NCI-H748 (cell line): ENCODE results near the gene USF3.

Source experiments
- DNase-seq: peaks from one replicate; lab custom pipeline; 2025; ENCODE audit not compliant: unreplicated experiment; lab: John Stamatoyannopoulos, UW

USF3 gene

DNA sequence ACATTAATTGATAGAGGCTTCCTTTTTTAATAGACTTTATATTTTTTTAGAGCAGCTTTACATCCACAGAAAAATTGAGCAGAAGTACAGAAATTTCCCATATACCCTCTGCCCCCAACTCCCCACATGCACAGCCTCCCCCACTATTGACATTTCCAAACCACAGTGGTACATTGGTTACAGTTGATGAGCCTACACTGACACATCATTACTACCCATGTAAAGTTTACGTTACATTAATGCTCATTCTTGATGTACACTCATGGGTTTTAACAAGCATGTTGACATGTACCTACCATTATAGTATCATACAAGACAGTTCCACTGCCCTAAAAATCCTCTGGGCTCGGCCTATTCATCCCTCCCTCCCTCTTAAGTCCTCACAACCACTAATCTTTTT is 78.7 kb downstream of the USF3 start:
- DNase-seq, result no peak

DNA sequence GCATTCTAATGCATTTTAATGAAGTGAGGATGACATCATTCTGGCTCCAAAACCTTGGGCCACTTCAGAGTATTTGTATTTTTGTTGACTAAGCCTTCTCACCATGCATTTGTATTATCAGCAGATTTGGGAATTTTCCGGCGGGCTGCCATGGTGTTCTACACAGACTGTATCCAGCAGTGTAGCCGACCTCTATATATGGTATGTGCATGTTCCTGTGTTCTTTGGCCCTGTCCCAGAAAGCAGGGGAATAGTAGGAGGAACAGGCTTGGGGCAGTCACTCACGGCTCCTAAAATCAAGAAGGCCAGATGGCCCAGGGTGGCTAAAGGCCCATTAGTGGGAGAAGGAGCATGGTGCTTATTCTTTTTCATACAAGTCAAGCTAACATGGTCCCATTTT is 80.5 kb downstream of the USF3 start:
- DNase-seq, result no peak

DNA sequence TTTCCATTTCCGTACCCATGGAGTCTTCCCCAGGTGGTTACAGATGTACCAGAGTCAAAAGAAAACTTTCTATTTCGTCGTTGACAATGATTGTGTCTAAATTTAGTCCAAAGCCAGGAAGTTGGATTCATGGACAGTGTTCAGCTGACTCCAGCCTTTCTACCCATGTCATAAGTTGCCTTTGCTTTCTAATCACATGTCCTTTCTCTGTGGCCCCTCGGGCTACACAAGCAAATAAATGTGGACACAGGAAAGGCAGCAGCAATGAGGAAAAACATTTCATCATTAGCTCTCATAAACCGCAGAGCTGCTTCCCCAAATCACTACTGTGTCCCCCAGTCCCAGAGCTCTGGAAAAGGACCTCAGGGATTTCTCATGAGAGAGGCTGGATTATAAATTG is 82.0 kb downstream of the USF3 start:
- DNase-seq, result no peak

DNA sequence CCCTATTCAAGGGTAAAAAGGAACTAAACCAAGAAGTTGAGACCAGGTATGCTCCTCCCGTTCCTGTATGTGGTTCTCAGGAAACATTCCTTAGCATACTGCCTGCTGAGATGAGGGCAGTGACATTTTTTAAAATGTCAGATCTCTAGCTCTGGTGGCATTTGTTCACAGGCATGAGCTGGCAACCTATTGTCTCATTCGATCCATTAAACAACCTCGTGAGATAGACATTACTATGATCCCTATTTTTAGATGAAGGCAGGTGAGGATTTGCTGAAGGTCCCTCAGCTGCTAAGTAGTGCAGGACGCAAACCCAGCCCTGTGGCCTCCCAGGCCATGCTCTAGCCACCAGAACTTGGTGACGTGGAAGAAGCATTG is 89.2 kb downstream of the USF3 start:
- no peak for DNase-seq

DNA sequence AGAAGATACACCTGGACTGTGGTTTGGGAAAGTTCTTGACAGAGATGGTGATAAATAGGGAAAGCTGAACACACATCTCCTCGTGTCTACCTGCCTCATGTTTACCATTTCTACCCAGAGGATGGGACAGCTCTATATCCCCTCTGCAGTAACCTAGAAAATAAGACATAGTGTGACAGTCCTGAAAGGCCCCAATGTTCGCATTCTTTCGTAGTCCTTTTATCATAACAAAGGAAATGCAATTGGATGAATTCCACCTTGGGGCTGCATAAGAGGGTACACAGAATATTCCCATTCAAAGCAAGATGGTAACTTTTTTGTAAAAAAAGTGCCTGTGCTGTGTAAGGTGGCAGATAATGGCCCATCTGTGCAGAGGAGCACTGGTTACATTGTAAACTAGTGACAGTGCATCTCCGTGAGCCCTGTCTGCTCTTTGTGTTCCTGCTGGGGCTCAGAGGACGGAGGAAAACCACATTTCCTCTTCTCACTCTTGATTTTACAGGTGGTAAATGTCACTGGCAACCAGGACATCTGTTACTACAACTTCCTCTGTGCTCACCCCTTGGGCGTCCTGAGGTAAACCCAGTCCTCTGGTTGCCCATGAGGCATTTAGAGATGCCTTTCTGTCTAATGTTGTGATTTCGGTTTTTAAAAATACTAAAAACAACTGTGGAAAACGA is 89.8 kb downstream of the USF3 start:
- DNase-seq, result no peak

DNA sequence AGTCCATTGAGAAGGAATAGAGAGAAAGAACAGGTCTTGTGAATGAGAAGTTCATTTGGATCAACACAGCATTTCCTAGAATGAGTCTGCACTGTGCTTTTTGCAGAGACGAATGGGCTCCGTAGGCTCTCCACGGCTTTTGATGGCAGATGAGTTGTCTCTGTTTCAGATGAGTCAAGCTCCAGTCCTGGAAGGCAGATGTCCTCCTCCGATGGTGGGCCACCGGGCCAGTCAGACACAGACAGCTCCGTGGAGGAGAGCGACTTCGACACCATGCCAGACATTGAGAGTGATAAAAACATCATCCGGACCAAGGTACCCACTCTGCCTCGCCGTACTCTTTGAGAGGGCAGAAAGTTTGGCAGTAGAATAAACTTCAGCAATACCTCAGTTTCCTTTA is 93.6 kb downstream of the USF3 start:
- DNase-seq, result no peak

DNA sequence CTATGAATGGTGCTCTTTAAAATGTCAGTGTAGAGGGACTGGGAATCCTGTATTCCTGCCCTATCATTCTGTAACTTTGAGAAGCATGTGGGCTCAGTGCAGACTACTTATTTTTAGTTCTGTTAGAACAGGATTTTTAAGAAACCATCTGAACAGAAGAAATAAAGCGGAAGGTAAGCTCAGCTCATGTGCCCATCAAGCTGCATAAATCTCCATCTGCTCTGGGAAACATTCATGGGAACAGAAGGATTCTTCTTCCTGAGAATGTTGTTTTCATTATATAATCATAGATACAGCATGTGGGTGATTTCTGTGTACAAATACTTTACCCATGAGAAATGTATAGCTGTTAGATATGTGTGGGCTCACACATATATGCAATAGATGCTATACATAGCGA is 94.2 kb downstream of the USF3 start:
- DNase-seq, result no peak

DNA sequence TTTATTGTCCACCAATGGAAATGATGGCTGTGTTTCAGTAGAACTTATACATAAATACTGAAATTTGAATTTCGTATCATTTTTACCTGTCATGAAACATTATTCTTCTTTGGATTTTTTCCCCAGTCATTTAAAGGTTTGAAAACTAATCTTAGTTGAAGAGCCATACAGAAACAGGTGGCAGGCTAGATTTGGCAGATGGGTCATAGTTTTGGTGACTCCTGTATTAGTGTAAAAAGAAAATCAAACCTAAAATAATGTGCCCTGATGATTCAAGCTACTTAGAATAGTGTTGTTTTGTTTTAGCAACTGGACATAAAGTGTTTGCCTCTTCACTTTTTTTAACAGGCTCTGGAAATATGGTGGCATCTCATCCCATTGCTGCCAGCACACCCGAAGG is 95.2 kb downstream of the USF3 start:
- DNase-seq, result no peak

DNA sequence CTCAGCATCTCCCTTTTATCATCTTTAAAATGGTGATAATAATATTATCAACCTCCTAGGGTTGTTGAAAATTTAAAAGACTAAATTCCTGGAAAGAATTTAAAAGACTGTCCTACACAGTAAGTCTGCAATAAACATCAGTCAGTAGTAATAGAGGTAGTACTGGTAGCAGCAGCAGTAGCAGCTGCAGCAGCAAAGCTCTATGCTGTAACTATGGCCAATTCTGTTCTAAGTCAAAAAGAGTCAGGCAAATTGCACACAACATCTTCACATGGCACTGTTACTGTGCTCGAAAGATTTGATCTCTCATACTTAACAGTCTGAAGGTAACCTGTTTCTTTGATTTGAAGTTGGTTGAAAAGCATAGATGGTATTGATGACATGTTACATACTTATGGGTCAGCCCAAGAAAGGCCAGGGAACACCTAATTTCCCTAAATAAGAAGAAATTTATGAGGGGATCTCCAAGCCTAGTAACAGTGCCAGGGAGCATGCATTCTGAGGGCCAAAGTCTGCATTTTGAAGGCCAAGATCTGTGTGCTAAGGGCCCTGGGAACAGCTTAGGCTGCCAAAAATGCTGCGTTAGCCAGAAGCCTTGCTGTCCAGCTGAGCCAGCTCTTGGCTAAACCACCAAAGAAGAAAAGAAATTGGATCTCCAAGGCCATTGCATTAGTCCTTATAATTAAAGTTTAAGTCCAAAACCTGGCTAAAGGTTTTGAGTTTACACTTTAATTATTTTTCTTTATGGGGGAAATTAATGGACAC is 95.8 kb downstream of the USF3 start:
- DNase-seq, result no peak
